Retinal pigment epithelial cell (primary cell): ENCODE results near the gene ZFYVE19.

Source experiments
- DNase-seq: peaks from one replicate; pipeline ENCODE4 v3.0.0-alpha.2; 2010; ENCODE audit warnings: low read depth
- H3K4me3 ChIP-seq: 2 replicates; pipeline ENCODE4 v1.5.1; 2011; ENCODE audit warnings: mild to moderate bottlenecking, low read length, control low read depth, moderate library complexity
- TF ChIP-seq, protein P1 (sequence below): conservative IDR thresholded peaks from 2 replicates; pipeline ENCODE4 v1.5.1; 2011; ENCODE audit warnings: low read depth, low read length, control low read depth, inconsistent platforms

ZFYVE19 gene

DNA sequence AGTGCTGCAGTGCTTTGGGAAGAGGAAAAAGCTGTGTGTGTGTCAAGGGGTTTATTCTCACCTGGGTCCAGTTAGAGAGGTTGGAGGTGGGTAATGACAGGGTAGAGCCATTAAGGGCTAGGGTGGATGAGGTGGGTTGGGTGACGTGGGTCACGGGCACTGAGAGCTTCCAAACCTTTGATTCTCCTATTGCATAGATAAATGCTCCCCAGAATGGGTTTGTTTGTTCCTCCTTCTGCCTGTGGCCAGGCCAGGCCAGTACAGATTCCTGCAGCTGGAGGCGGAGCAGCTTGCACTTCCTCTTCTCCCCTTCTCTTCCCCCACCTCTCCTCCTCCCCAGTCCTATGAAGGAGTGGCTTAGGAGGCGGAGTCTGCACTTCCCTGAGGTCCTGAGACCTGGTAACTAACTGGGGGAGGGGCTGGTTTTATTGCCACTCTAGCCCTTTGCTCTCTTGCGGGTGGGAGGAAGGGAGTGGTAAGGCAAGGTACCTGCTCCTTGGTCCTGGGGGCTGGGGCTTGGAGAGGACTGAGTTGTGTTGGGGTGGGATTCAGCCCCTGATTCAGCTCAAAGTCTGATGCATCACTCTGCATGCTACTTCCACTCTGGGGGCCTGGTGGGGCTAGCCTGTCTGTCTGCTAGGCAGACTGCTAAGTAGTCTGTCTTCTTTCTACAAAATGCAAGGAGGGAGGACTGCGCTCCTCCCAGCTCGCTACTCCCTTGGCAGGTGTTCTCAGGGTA lies 40.5 kb downstream of the ZFYVE19 start:
- H3K4me3 ChIP-seq, result no peak overlapping the region
- TF ChIP-seq, protein P1, sequence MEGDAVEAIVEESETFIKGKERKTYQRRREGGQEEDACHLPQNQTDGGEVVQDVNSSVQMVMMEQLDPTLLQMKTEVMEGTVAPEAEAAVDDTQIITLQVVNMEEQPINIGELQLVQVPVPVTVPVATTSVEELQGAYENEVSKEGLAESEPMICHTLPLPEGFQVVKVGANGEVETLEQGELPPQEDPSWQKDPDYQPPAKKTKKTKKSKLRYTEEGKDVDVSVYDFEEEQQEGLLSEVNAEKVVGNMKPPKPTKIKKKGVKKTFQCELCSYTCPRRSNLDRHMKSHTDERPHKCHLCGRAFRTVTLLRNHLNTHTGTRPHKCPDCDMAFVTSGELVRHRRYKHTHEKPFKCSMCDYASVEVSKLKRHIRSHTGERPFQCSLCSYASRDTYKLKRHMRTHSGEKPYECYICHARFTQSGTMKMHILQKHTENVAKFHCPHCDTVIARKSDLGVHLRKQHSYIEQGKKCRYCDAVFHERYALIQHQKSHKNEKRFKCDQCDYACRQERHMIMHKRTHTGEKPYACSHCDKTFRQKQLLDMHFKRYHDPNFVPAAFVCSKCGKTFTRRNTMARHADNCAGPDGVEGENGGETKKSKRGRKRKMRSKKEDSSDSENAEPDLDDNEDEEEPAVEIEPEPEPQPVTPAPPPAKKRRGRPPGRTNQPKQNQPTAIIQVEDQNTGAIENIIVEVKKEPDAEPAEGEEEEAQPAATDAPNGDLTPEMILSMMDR, result no peak
- DNase-seq, result no peak

DNA sequence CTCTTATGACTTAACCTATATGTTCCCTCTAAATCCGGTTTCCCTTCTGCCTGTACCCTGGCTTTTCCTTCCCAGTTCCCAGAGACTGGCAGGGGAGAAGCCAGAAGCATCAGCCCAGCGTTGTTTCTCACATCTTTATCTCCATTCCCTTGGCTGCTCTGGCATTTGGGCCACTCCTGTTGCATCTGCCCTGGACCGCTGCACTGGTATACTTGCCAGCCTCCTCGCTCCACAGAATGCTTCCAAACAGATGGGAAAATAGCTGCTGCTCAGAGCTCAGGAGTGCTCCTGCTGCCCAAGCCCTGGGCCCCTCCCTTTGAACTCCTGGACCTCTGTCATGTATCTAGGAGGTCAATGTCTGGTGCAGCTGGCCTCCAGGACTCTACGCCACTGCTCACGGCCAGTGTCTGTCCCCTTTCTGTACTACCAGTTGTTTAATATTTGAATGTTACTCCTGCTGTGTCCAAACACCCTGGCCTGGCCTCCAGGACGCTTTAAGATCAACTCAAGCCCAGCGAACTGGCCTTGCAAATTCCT lies 43.8 kb downstream of the ZFYVE19 start:
- TF ChIP-seq, protein P1, result no peak
- DNase-seq, result no peak
- no peak overlapping the region for H3K4me3 ChIP-seq

DNA sequence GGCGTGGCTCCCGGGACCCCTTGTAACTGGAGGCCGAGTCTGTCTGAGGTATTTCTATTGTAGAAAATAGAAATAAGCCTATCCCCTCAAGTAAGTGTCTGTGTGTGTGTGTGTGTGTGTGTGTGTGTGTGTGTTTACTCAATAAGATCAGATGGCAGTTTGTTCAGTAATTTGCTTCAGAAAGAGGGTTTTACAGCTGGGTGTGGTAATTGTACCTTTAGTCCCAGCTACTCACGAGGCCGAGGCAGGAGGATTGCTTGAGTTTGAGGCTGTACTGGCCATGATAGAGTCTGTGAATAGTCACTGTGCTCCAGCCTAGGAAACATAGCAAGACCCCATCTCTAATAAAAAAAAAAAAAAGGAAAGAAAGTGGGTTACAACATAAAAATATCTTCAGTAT lies 45.6 kb downstream of the ZFYVE19 start:
- TF ChIP-seq, protein P1, result no peak
- DNase-seq, result no peak
- H3K4me3 ChIP-seq, result no peak overlapping the region

DNA sequence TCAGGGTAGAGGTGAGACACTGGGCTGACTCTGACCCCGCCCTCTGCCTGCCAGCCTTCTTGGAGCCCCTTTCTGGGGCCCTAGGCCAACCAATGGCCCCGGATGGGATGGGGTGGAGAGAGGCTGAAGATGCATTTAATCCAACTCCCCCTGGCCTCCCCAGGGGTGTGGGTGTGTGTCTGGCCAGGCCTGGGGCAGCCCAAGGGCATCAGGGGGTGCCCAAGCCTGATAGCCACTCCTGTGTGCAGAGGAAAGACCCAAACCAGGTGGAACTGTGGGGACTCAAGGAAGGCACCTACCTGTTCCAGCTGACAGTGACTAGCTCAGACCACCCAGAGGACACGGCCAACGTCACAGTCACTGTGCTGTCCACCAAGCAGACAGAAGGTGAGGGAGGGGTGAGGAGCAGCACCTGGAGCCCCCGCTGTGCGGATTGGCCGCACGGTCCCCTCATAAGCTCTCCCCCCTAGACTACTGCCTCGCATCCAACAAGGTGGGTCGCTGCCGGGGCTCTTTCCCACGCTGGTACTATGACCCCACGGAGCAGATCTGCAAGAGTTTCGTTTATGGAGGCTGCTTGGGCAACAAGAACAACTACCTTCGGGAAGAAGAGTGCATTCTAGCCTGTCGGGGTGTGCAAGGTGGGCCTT lies 46.5 kb downstream of the ZFYVE19 start:
- TF ChIP-seq, protein P1, result no peak
- no peak for DNase-seq
- no peak overlapping the region for H3K4me3 ChIP-seq

DNA sequence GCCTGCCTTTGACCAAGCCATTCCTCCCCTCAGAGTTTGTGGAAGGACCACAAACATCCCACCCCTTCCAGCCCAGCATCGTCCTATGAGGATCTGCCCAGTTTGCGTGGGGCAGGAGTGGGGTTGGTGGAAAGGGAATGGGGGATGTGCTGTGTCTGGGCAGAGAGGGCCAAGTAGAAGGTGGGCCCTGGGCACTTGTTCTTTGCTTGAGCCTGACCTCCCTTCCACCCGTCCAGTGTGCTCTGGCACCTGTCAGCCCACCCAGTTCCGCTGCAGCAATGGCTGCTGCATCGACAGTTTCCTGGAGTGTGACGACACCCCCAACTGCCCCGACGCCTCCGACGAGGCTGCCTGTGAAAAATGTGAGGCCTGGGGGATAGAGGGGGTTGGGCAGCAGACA lies 47.3 kb downstream of the ZFYVE19 start:
- no peak overlapping the region for H3K4me3 ChIP-seq
- DNase-seq, result no peak
- TF ChIP-seq, protein P1, result no peak

DNA sequence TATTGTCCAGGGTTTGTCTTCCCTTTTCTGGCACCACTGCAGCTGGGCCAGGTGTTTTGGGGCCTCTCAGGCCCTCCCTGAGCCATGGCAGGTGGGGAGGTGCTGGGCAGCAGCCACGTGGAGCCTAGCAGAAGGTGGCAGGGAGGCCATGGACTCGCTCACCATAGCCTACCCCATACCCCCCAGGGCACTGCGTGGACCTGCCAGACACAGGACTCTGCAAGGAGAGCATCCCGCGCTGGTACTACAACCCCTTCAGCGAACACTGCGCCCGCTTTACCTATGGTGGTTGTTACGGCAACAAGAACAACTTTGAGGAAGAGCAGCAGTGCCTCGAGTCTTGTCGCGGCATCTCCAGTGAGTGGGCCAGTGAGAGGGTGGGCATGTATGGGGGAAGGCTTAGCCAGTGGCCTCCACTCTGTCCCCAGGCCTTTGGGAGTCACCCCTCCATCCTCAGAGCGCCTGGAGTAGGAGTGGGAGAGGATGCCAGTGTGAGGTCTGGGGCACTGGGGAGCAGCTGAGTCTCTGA lies 48.9 kb downstream of the ZFYVE19 start:
- no peak overlapping the region for H3K4me3 ChIP-seq
- TF ChIP-seq, protein P1, result no peak

DNA sequence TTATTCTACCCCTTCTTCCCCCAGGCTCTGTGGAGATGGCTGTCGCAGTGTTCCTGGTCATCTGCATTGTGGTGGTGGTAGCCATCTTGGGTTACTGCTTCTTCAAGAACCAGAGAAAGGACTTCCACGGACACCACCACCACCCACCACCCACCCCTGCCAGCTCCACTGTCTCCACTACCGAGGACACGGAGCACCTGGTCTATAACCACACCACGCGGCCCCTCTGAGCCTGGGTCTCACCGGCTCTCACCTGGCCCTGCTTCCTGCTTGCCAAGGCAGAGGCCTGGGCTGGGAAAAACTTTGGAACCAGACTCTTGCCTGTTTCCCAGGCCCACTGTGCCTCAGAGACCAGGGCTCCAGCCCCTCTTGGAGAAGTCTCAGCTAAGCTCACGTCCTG lies 49.9 kb downstream of the ZFYVE19 start:
- DNase-seq, result no peak
- H3K4me3 ChIP-seq, result no peak overlapping the region
- TF ChIP-seq, protein P1, result no peak

More for the DNA sequence above, 48.9 kb downstream of the ZFYVE19 start:
- DNase-seq, result no peak
